KMS-11 (cell line): Measurements from ENCODE around the gene IL31RA.

Experiments
- H2AFZ ChIP-seq: fragments of 200-600 bp; sonication (generic); 2 replicates; pipeline ENCODE4 v1.6.1; 2016; ENCODE audit warnings: antibody characterized with exemption, mixed run types, low read depth
- H3K27ac ChIP-seq: fragments of 200-600 bp; sonication (generic); 2 replicates; pipeline ENCODE4 v1.6.1; 2016; ENCODE audit warnings: mild to moderate bottlenecking, mixed run types
- H3K27me3 ChIP-seq: fragments of 200-600 bp; sonication (generic); 2 replicates; pipeline ENCODE4 v1.6.1; 2017; ENCODE audit warnings: mild to moderate bottlenecking, low read depth, mixed run types, moderate library complexity; ENCODE audit not compliant: insufficient read depth
- H3K36me3 ChIP-seq: fragments of 200-600 bp; sonication (generic); 2 replicates; pipeline ENCODE4 v1.6.1; 2017; ENCODE audit warnings: mild to moderate bottlenecking, mixed run types; ENCODE audit not compliant: insufficient read depth
- H3K4me1 ChIP-seq: fragments of 200-600 bp; sonication (generic); 2 replicates; pipeline ENCODE4 v1.6.1; 2016; ENCODE audit warnings: mild to moderate bottlenecking, low read depth, mixed run types; ENCODE audit not compliant: poor library complexity, severe bottlenecking
- H3K4me2 ChIP-seq: fragments of 200-600 bp; sonication (generic); 2 replicates; pipeline ENCODE4 v1.7.0; 2016; ENCODE audit warnings: mild to moderate bottlenecking, mixed run types
- H3K4me3 ChIP-seq: fragments of 200-600 bp; sonication (generic); IDR thresholded peaks from 2 replicates; pipeline ENCODE4 v1.6.1; 2017; ENCODE audit warnings: low read depth, low read length, mixed read lengths; ENCODE audit not compliant: insufficient read depth
- H3K79me2 ChIP-seq: fragments of 200-600 bp; sonication (generic); 2 replicates; pipeline ENCODE4 v1.6.1; 2016; ENCODE audit warnings: low read depth, mixed run types; ENCODE audit not compliant: insufficient read depth
- H3K9ac ChIP-seq: fragments of 200-600 bp; sonication (generic); 2 replicates; pipeline ENCODE4 v1.6.1; 2016; ENCODE audit warnings: mild to moderate bottlenecking, mixed run types
- H4K20me1 ChIP-seq: fragments of 200-600 bp; sonication (generic); 2 replicates; pipeline ENCODE4 v1.6.1; 2016; ENCODE audit warnings: mild to moderate bottlenecking, mixed run types; ENCODE audit not compliant: insufficient read depth
- TF ChIP-seq, protein P1 (sequence below): fragments of 200-600 bp; sonication (generic); conservative IDR thresholded peaks from 2 replicates; pipeline ENCODE4 v1.6.1; 2017; ENCODE audit warnings: low read depth, mild to moderate bottlenecking, antibody characterized with exemption, low read length, moderate library complexity, mixed read lengths

The IL31RA gene

DNA sequence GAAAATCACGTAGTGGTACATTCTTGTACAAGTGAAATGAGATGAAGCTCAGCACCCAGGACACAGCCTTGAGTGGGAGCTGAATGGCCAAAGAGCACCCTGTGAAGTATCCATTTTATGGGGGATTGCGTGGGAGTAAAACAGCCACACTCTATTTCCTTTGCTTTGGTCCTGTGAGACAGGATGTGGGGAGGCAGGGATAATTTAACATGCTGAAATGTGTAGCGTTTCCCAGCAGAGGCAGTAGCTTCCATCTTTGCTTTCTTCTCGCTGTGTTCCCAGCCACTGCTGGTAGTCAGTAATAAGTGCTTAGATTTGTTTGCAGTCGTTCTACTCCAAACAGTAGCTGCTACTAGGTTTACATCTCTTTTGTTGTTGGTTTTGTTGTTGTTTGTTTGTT, 4.4 kb downstream of the IL31RA start:
- H3K4me3 ChIP-seq: no peak overlapping the region
- H3K4me2 ChIP-seq: no peak overlapping the region
- H2AFZ ChIP-seq: no peak overlapping the region

DNA sequence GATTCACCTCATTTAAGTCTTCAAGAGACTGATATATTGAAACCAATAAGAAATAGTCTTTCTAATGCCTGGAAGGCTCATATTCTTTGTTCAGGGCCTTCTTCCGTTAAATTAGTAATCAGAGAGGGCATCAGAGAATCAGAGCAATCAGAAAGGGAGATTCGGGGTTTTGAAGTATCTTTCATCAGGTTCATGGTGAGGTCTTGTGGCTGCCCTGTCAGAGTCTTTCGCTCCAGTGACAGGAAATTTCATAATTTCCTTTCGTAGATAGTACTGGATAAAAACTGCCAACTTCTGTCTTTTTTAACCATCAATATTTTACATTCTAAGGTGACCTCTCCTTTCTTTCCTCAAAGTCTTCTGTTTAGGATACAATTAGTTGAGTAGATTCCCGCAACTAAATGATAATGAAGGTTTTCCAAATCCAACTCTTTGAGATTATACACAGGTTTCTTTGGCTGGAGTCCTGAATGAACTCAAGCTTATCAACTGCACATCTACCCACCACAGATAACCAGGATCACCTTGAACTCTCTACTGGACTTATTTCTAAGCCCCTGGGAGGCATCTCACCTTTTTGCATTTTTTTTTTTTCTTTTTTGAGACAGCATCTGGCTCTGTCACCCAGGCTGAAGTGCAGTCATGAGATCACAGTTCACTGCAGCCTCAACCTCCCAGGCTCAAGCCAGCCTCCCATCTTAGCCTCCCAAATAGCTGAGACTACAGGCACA, 5.5 kb downstream of the IL31RA start:
- H3K9ac ChIP-seq: no peak overlapping the region
- H3K36me3 ChIP-seq: no peaks in the 10 kb centered on the region
- TF ChIP-seq, protein P1, sequence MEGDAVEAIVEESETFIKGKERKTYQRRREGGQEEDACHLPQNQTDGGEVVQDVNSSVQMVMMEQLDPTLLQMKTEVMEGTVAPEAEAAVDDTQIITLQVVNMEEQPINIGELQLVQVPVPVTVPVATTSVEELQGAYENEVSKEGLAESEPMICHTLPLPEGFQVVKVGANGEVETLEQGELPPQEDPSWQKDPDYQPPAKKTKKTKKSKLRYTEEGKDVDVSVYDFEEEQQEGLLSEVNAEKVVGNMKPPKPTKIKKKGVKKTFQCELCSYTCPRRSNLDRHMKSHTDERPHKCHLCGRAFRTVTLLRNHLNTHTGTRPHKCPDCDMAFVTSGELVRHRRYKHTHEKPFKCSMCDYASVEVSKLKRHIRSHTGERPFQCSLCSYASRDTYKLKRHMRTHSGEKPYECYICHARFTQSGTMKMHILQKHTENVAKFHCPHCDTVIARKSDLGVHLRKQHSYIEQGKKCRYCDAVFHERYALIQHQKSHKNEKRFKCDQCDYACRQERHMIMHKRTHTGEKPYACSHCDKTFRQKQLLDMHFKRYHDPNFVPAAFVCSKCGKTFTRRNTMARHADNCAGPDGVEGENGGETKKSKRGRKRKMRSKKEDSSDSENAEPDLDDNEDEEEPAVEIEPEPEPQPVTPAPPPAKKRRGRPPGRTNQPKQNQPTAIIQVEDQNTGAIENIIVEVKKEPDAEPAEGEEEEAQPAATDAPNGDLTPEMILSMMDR: no peak
- no peak overlapping the region for H3K4me3 ChIP-seq
- H2AFZ ChIP-seq: no peak overlapping the region
- H3K79me2 ChIP-seq: no peaks in the 10 kb centered on the region
- no peak overlapping the region for H3K4me2 ChIP-seq
- H4K20me1 ChIP-seq: no peaks in the 10 kb centered on the region
- H3K27me3 ChIP-seq: no peaks in the 10 kb centered on the region
- peaks cover 5% of the 10 kb centered on the region for H3K4me1 ChIP-seq
- H3K27ac ChIP-seq: no peak overlapping the region

More for the DNA sequence above, 4.4 kb downstream of the IL31RA start:
- Histone ChIP-seq H3K27me3 (no peaks in the 10 kb centered on the region), H3K36me3 (no peaks in the 10 kb centered on the region), H3K79me2 (no peaks in the 10 kb centered on the region), H3K9ac (no peak overlapping the region), H3K27ac (no peak overlapping the region), H3K4me1 (peaks cover 4% of the 10 kb centered on the region), H4K20me1 (no peaks in the 10 kb centered on the region)
- TF ChIP-seq, protein P1: no peak

DNA sequence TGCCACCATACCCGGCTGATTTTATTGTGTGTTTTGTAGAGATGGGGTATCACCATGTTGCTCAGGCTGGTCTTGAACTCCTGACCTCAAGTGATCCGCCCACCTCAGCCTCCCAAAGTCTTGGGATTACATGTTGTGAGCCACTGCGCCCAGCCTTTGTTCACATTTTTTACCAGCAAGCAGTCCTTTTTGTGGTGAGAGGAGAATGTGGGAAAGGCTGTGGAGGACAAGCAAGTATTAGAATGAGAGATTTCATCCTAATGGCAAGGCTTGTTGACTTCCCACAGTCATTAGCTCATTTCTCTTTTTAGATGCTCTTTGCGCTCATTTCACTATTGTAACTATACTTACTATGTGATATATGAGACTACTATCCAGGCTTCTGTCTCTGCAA, 6.1 kb downstream of the IL31RA start:
- Histone ChIP-seq H3K4me2 (no peak overlapping the region), H3K4me1 (peaks cover 5% of the 10 kb centered on the region), H3K79me2 (no peaks in the 10 kb centered on the region), H3K27me3 (no peaks in the 10 kb centered on the region), H3K4me3 (no peak overlapping the region), H3K9ac (no peak overlapping the region), H2AFZ (no peak overlapping the region), H3K27ac (no peak overlapping the region), H3K36me3 (no peaks in the 10 kb centered on the region), H4K20me1 (no peaks in the 10 kb centered on the region)
- TF ChIP-seq, protein P1: no peak

DNA sequence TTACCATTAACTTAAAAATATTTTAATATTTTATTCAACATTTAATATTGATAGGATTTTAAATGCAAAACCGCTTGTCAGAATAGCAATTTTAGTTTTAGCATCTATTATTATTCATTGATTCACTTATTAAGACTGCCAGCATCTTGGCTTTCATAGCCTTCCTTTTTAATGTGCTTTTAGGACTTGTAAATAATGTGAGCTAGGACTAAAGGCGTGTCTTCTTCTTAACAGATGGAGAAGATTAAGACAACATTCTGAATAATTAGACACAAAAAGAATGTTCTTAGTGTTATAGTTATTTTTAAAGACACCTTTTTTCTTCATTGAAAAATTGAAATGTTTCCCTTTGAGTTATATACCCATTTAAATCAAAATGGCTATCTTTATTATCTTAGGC, 6.9 kb downstream of the IL31RA start:
- H2AFZ ChIP-seq: no peak overlapping the region
- no peak overlapping the region for H3K27ac ChIP-seq

More for the DNA sequence above, 6.9 kb downstream of the IL31RA start:
- Histone ChIP-seq H3K9ac (no peak overlapping the region), H3K27me3 (no peaks in the 10 kb centered on the region), H3K79me2 (no peaks in the 10 kb centered on the region), H3K4me3 (no peak overlapping the region), H3K4me2 (no peak overlapping the region), H3K4me1 (peaks cover 5% of the 10 kb centered on the region), H3K36me3 (no peaks in the 10 kb centered on the region), H4K20me1 (no peaks in the 10 kb centered on the region)
- TF ChIP-seq, protein P1: no peak
